Stimulated activated CD4-positive, alpha-beta T cell treated with anti-CD3 and anti-CD28 coated beads, Interleukin-2, amount 100 ng/mL, for 24 hours (primary cell): ENCODE measurements around the gene PROSER3.

Source experiments
- DNase-seq, 2 donors: peaks; one replicate each; pipeline ENCODE4 v3.0.0-alpha.2; 2020

The PROSER3 gene

GRCh38 chr19:35739275-35740107 is 18.5 kb upstream of the PROSER3 start:
- DNase-seq: no peak

GRCh38 chr19:35740108-35740422 is 17.9 kb upstream of the PROSER3 start:
- DNase-seq: no peak

GRCh38 chr19:35740423-35741202 is 17.4 kb upstream of the PROSER3 start:
- peak; percentile 96 to 98 for DNase-seq

GRCh38 chr19:35741203-35741515 is 16.8 kb upstream of the PROSER3 start:
- DNase-seq: no peak

- peak; percentile 67 to 77 for DNase-seq
These were observed 15.8 kb upstream of the PROSER3 start, which contains the start of gene IGFLR1 for GRCh38 chr19:35742121-35742724. Gene IGFLR1 (minus strand): TSS chr19:35742452. CDS start chr19:35741180, 1,272 bp downstream.

GRCh38 chr19:35743640-35744429 is 14.1 kb upstream of the PROSER3 start:
- no peak for DNase-seq

GRCh38 chr19:35744430-35745327 is 13.3 kb upstream of the PROSER3 start:
- peak; percentile 91 to 93 for DNase-seq

GRCh38 chr19:35745328-35746086 is 12.5 kb upstream of the PROSER3 start, which contains the start of the genes PSENEN and U2AF1L4:
Gene PSENEN (plus strand): TSS chr19:35745651. CDS start chr19:35745931, 280 bp downstream.
Gene U2AF1L4 (minus strand): TSS chr19:35745418. CDS start chr19:35745391, 27 bp downstream.
- peak; percentile 91 to 94 for DNase-seq

GRCh38 chr19:35746087-35746462 is 11.9 kb upstream of the PROSER3 start:
- no peak for DNase-seq

- DNase-seq: no peak
These were observed 11.4 kb upstream of the PROSER3 start for GRCh38 chr19:35746531-35746930.

- DNase-seq: peak; percentile 98
These were observed 9.6 kb upstream of the PROSER3 start, which contains the start of gene LIN37 for GRCh38 chr19:35748106-35749020. Gene LIN37 (plus strand): TSS chr19:35748576. CDS start chr19:35748725, 149 bp downstream.

GRCh38 chr19:35750167-35750566 is 7.8 kb upstream of the PROSER3 start:
- no peak for DNase-seq

- no peak for DNase-seq
These were observed 5.9 kb upstream of the PROSER3 start for GRCh38 chr19:35751839-35752745.

- no peak for DNase-seq
These were observed 5.1 kb upstream of the PROSER3 start for GRCh38 chr19:35752746-35753350.

- no peak for DNase-seq
These were observed 4.2 kb upstream of the PROSER3 start for GRCh38 chr19:35753634-35754369.

- no peak for DNase-seq
These were observed 3.4 kb upstream of the PROSER3 start for GRCh38 chr19:35754370-35755130.
